SHP77 treated with DMSO at 0.1 percent for 48 hours (cell line): ENCODE measurements around the gene NOD1.

ENCODE experiments used
- DNase-seq: peaks from one replicate; lab custom pipeline; 2025; lab: John Stamatoyannopoulos, UW

Gene NOD1

GRCh38 chr7:30450240-30450982 lies 28.2 kb downstream of the NOD1 start:
- DNase-seq: no peak

- no peak for DNase-seq
These were observed 30.0 kb downstream of the NOD1 start for GRCh38 chr7:30448461-30449189.

GRCh38 chr7:30447466-30447865 lies 31.1 kb downstream of the NOD1 start:
- no peak for DNase-seq

GRCh38 chr7:30446266-30446665 lies 32.3 kb downstream of the NOD1 start:
- no peak for DNase-seq

GRCh38 chr7:30445770-30446169 lies 32.8 kb downstream of the NOD1 start:
- DNase-seq: no peak

GRCh38 chr7:30437823-30438574 lies 40.6 kb downstream of the NOD1 start:
- DNase-seq: no peak

- no peak for DNase-seq
These were observed 42.1 kb downstream of the NOD1 start for GRCh38 chr7:30436518-30436917.

- no peak for DNase-seq
These were observed 42.5 kb downstream of the NOD1 start for GRCh38 chr7:30436046-30436445.

GRCh38 chr7:30434140-30434799 lies 44.3 kb downstream of the NOD1 start:
- no peak for DNase-seq

- DNase-seq: no peak
These were observed 45.1 kb downstream of the NOD1 start for GRCh38 chr7:30433506-30433905.

GRCh38 chr7:30433082-30433481 lies 45.5 kb downstream of the NOD1 start:
- DNase-seq: no peak

GRCh38 chr7:30430777-30431176 lies 47.8 kb downstream of the NOD1 start:
- no peak for DNase-seq

GRCh38 chr7:30430276-30430675 lies 48.3 kb downstream of the NOD1 start:
- DNase-seq: no peak

GRCh38 chr7:30429156-30429530 lies 49.4 kb downstream of the NOD1 start:
- no peak for DNase-seq

GRCh38 chr7:30428246-30429155 lies 50.1 kb downstream of the NOD1 start:
- no peak for DNase-seq

GRCh38 chr7:30427296-30428070 lies 51.1 kb downstream of the NOD1 start:
- DNase-seq: no peak

GRCh38 chr7:30424506-30424905 lies 54.1 kb downstream of the NOD1 start:
- no peak for DNase-seq

GRCh38 chr7:30423788-30424505 lies 54.6 kb downstream of the NOD1 start:
- no peak for DNase-seq

GRCh38 chr7:30422922-30423321 lies 55.7 kb downstream of the NOD1 start:
- DNase-seq: no peak

- DNase-seq: no peak
These were observed 56.9 kb downstream of the NOD1 start for GRCh38 chr7:30421647-30422196.
